Left ventricle myocardium inferior (tissue), 1 donor: ENCODE results near the gene SMG7. TPM values are rescaled to one million over a fixed set of nuclear protein-coding genes. Genes with fewer than 3 reads are reported as not detected.

Source experiments
- DNase-seq: peaks from one replicate; pipeline ENCODE4 v3.0.0-alpha.2; 2020
- H3K27ac ChIP-seq: fragments of 200-600 bp; replicated peaks from 2 replicates; pipeline ENCODE4 v1.8.0; 2021
- H3K27me3 ChIP-seq: fragments of 200-600 bp; 2 replicates; pipeline ENCODE4 v1.8.0; 2021; ENCODE audit warnings: low read depth
- H3K36me3 ChIP-seq: fragments of 200-600 bp; 2 replicates; pipeline ENCODE4 v1.8.0; 2021
- H3K4me1 ChIP-seq: fragments of 200-600 bp; 2 replicates; pipeline ENCODE4 v1.8.0; 2021
- H3K4me3 ChIP-seq: fragments of 200-600 bp; 2 replicates; pipeline ENCODE4 v1.8.0; 2021; ENCODE audit warnings: mild to moderate bottlenecking, moderate library complexity
- H3K9me3 ChIP-seq: fragments of 200-600 bp; replicated peaks from 2 replicates; pipeline ENCODE4 v1.8.0; 2021
- CTCF ChIP-seq: fragments of 200-600 bp; IDR thresholded peaks from 2 replicates; pipeline ENCODE4 v1.8.0; 2021; ENCODE audit warnings: antibody characterized with exemption, mild to moderate bottlenecking, borderline replicate concordance
- intact Hi-C: fragments of 100-400 bp; cut with micrococcal nuclease; formaldehyde crosslinking; loops from one replicate; pipeline ENCODE4 v1.11.0; 2022
- total RNA-seq: library from RNA; stranded (reverse); fragmentation: NEBNext Ultra II Directional; extraction: Animal tissue kit (Norgen Biotek cat#: 25700); gene quantifications from one replicate; pipeline ENCODE4 v1.2.1, GENCODE V29; 2021
- donor health status: DM: no; HTN: yes; CAD: no; lungs with severe emphysema.

SMG7 gene
- total RNA-seq, 1 donor from 2014 or later, result 41.6 TPM

GRCh38 chr1:183444243-183444642, 28.1 kb upstream of the SMG7 start:
- no peak for DNase-seq
- Histone ChIP-seq H3K4me3 (no peak overlapping the region), H3K9me3 (no peaks in the 10 kb centered on the region), H3K27me3 (no peaks in the 10 kb centered on the region), H3K36me3 (no peaks in the 10 kb centered on the region), H3K4me1 (no peaks in the 10 kb centered on the region), H3K27ac (no peak overlapping the region)
- intact Hi-C loops, result no loop called here
- TF ChIP-seq CTCF, result no peak

- no peak for DNase-seq
- intact Hi-C loops, result no loop called here
- Histone ChIP-seq H3K27ac (no peak overlapping the region), H3K27me3 (no peaks in the 10 kb centered on the region), H3K9me3 (no peaks in the 10 kb centered on the region), H3K4me3 (no peak overlapping the region), H3K4me1 (no peaks in the 10 kb centered on the region), H3K36me3 (no peaks in the 10 kb centered on the region)
- no peak for TF ChIP-seq CTCF
These were observed 23.0 kb upstream of the SMG7 start for GRCh38 chr1:183449223-183449770.

GRCh38 chr1:183450093-183450492, 22.2 kb upstream of the SMG7 start:
- H3K27me3 ChIP-seq, result no peaks in the 10 kb centered on the region
- no peak overlapping the region for H3K4me3 ChIP-seq
- no peak for DNase-seq
- no peak for TF ChIP-seq CTCF
- no peaks in the 10 kb centered on the region for H3K36me3 ChIP-seq
- intact Hi-C loops, result no loop called here
- H3K9me3 ChIP-seq, result no peaks in the 10 kb centered on the region
- H3K4me1 ChIP-seq, result no peaks in the 10 kb centered on the region
- H3K27ac ChIP-seq, result no peak overlapping the region

- Histone ChIP-seq H3K36me3 (no peaks in the 10 kb centered on the region), H3K27ac (no peak overlapping the region), H3K4me3 (no peak overlapping the region), H3K4me1 (no peaks in the 10 kb centered on the region), H3K9me3 (no peaks in the 10 kb centered on the region), H3K27me3 (no peaks in the 10 kb centered on the region)
- intact Hi-C loops, result no loop called here
- DNase-seq, result no peak
- no peak for TF ChIP-seq CTCF
These were observed 17.9 kb upstream of the SMG7 start for GRCh38 chr1:183454377-183454776.

- Histone ChIP-seq H3K27me3 (no peaks in the 10 kb centered on the region), H3K27ac (no peak overlapping the region), H3K4me3 (no peak overlapping the region), H3K9me3 (no peaks in the 10 kb centered on the region), H3K4me1 (no peaks in the 10 kb centered on the region), H3K36me3 (no peaks in the 10 kb centered on the region)
- intact Hi-C loops, result no loop called here
- no peak for DNase-seq
- no peak for TF ChIP-seq CTCF
These were observed 15.5 kb upstream of the SMG7 start for GRCh38 chr1:183456826-183457225.
